GM18505 (cell line): Measurements from ENCODE around the gene PIGQ.

Experiments
- ATAC-seq: cut with Tn5 transposase; IDR thresholded peaks from one replicate; pipeline ENCODE4 v1.9.1; 2021; ENCODE audit not compliant: unreplicated experiment
- POLR2A ChIP-seq: IDR thresholded peaks from 4 replicates; pipeline ENCODE4 v1.6.1; 2011; ENCODE audit warnings: borderline replicate concordance; ENCODE audit not compliant: insufficient read depth, insufficient read length; ENCODE audit errors: extremely low read depth

The PIGQ gene

GRCh38 chr16:616733-617586, 47.2 kb downstream of the PIGQ start:
- ATAC-seq = no peak
- no peak for TF ChIP-seq POLR2A

- TF ChIP-seq POLR2A = no peak
- no peak for ATAC-seq
Observed at GRCh38 chr16:617855-618254, 48.1 kb downstream of the PIGQ start.

- ATAC-seq = no peak
- TF ChIP-seq POLR2A = no peak
Observed at GRCh38 chr16:619476-620100, 49.8 kb downstream of the PIGQ start.

- no peak for TF ChIP-seq POLR2A
- no peak for ATAC-seq
Observed at GRCh38 chr16:620700-621525, 51.1 kb downstream of the PIGQ start.

GRCh38 chr16:621526-622105, 51.8 kb downstream of the PIGQ start:
- no peak for ATAC-seq
- TF ChIP-seq POLR2A = no peak

- no peak for ATAC-seq
- TF ChIP-seq POLR2A = no peak
Observed at GRCh38 chr16:622920-623280, 53.1 kb downstream of the PIGQ start.

- no peak for TF ChIP-seq POLR2A
- ATAC-seq = no peak
Observed at GRCh38 chr16:624526-625070, 54.8 kb downstream of the PIGQ start.

GRCh38 chr16:625117-625976, 55.6 kb downstream of the PIGQ start:
- TF ChIP-seq POLR2A = no peak
- no peak for ATAC-seq

- TF ChIP-seq POLR2A = no peak
- no peak for ATAC-seq
Observed at GRCh38 chr16:625977-626765, 56.4 kb downstream of the PIGQ start.

GRCh38 chr16:626787-627453, 57.2 kb downstream of the PIGQ start:
- no peak for TF ChIP-seq POLR2A
- ATAC-seq = no peak

- no peak for ATAC-seq
- TF ChIP-seq POLR2A = no peak
Observed at GRCh38 chr16:627454-628239, 57.9 kb downstream of the PIGQ start.
